Right lobe of liver (tissue), 4 donors: Measurements from ENCODE around the gene SF3B4.
A peak's percentile ranks its signal among the peaks of the same experiment; 100 is the strongest.

Experiments used
- CTCF ChIP-seq, 4 donors: fragments of 200-600 bp in 3 of 4; fragments of 450-650 bp in 1 of 4; IDR thresholded peaks; one replicate each; pipeline versions ENCODE4 v1.5.1 to v1.8.0; 2016 to 2022; ENCODE audit warnings: antibody characterized with exemption in 4 of 4, mild to moderate bottlenecking in 2 of 4
- POLR2A ChIP-seq: fragments of 450-650 bp; IDR thresholded peaks from one replicate; pipeline ENCODE4 v1.6.1; 2017; ENCODE audit warnings: antibody characterized with exemption, mild to moderate bottlenecking
- donor health status: DM: no; HTN: no; CAD: no.
- donor health status: DM: no; HTN: no; CAD: no.
- donor health status: DM: no; HTN: yes; CAD: no.

DNA sequence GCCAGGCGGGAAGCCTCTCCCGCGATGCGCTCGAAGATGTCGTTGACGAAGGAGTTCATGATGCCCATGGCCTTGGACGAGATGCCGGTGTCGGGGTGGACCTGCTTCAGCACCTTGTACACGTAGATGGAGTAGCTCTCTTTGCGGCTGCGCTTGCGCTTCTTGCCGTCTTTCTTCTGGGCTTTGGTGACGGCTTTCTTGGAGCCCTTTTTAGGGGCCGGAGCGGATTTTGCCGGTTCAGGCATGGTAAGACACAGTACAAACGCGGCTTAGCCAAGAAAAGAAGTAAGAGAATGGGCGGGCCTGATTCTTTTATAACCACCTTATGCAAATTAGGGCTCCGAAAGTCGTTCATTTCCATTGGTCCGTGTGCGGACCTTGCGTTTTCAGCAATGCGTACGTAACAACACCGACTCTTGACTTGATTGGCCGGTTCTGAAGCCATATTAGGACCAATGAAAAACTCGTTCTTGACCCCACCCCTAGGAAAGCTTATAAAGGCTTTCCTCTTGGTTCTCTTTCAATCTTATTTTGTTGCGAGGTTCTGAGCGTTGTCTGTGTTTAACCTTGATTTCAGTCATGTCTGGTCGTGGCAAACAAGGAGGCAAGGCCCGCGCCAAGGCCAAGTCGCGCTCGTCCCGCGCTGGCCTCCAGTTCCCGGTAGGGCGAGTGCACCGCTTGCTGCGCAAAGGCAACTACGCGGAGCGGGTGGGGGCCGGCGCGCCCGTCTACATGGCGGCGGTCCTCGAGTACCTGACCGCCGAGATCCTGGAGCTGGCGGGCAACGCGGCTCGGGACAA is 41.0 kb downstream of the SF3B4 start:
- TF ChIP-seq CTCF (IDR thresholded peaks at IDR 0.05) = no peak
- peak; percentile 100 for TF ChIP-seq POLR2A
